Middle frontal gyrus (tissue), 1 donor: ENCODE results near the gene ZNF497.
A peak's percentile ranks its signal among the peaks of the same experiment; 100 is the strongest.
"Not testable (repeated sequence)": the region's sequence is repeated elsewhere in the genome, so short reads cannot be mapped to it uniquely, and the experiment has no call there.

ENCODE experiments used
- DNase-seq: peaks from one replicate; pipeline ENCODE4 v3.0.0-alpha.2; 2015; ENCODE audit warnings: low spot score; ENCODE audit errors: extremely low spot score

ZNF497 gene

GRCh38 chr19:58394821-58395219 lies 32.3 kb upstream of the ZNF497 start:
- DNase-seq, result no peak

DNA sequence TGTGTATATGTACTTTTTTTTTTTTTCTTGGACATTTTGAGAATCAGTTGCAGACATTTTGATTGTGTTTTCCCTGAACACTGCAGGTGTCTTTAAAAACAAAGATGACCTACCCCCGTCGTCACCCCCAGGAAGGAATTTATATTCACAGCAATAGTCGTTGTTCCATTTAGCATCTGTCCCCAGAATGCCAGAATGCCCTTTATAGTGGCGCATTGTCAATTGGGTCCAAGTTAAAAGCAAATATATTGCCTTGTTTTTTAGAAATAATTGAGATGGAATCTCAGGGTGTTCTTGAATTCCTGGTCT lies 31.1 kb upstream of the ZNF497 start:
- DNase-seq, result no peak

DNA sequence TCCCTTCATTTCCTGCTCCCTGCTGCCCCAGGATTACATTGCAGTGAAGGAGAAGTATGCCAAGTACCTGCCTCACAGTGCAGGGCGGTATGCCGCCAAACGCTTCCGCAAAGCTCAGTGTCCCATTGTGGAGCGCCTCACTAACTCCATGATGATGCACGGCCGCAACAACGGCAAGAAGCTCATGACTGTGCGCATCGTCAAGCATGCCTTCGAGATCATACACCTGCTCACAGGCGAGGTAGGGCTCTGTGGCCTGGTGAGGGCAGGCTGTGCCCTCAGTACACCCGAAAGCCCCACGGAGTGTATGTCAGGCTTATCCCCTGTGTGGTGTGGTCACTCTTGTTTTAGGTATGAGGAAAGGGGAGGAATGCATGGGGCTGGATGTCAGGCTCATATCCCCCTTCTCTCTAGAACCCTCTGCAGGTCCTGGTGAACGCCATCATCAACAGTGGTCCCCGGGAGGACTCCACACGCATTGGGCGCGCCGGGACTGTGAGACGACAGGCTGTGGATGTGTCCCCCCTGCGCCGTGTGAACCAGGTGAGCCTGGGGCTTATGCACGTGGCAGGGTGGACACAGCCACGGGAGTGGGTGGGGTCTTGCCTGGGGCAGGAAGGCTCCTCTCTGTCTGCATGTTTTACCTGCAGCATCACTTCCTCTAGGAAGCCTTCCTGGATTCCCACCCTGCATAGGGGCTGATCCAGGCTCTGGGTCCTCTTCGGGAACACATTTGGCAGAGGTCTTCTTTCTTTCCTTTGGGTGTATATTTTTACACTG lies 30.6 kb upstream of the ZNF497 start:
- no peak for DNase-seq

GRCh38 chr19:58388175-58388526 lies 25.6 kb upstream of the ZNF497 start:
- DNase-seq, result no peak

GRCh38 chr19:58387338-58388174 lies 25.0 kb upstream of the ZNF497 start:
- no peak for DNase-seq

GRCh38 chr19:58386576-58387337 lies 24.2 kb upstream of the ZNF497 start, which contains the start of gene RPS5:
Gene RPS5, plus strand, starts transcription at chr19:58387269. Its CDS starts 869 bp downstream, at chr19:58388138.
- DNase-seq, result peak; percentile 99

- DNase-seq, result no peak
Measured at GRCh38 chr19:58385891-58386575, 23.5 kb upstream of the ZNF497 start.

GRCh38 chr19:58385313-58385890 lies 22.9 kb upstream of the ZNF497 start:
- DNase-seq, result no peak

DNA sequence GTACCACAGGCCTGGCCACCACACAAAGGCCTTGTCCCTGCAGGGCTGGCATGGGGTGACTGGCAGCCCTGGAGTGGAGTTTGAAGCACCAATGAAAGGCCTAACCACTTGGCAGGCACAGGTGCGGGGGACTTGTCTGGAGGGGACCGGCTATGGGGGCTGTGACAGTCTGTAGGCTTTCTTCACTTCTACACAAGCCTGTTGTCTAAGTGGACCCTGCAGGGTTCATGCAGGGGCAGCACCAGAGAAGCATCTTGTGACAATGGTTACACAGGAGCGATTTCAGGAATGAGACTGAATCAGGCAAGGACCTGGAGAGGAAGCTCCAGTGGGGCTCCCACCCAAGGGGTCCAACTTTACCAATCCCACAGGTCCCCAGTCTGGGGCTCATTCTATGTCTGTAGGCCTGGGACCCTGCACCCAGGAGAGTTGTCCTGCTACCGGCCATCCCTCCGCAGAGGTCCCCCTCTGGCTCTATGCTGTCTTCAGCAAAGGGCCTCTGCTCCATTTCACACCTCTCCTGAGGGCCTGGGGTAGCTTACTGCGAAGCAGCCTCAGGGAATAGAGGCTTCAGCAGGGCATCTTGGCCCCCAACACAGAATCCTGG lies 20.5 kb upstream of the ZNF497 start:
- DNase-seq, result no peak

GRCh38 chr19:58381460-58382212 lies 19.1 kb upstream of the ZNF497 start:
- DNase-seq, result no peak

- DNase-seq, result peak; percentile 100
Measured at GRCh38 chr19:58380662-58381459, 18.3 kb upstream of the ZNF497 start, which contains the start of gene ZNF837. Gene ZNF837, minus strand, starts transcription at chr19:58381030. Its CDS starts 11,698 bp downstream, at chr19:58369332.

GRCh38 chr19:58380037-58380661 lies 17.6 kb upstream of the ZNF497 start:
- no peak for DNase-seq

- no peak for DNase-seq
Measured at GRCh38 chr19:58379246-58379645, 16.7 kb upstream of the ZNF497 start.

GRCh38 chr19:58376724-58377123 lies 14.2 kb upstream of the ZNF497 start:
- not testable (repeated sequence) for DNase-seq

GRCh38 chr19:58374200-58374599 lies 11.6 kb upstream of the ZNF497 start:
- DNase-seq, result no peak

DNA sequence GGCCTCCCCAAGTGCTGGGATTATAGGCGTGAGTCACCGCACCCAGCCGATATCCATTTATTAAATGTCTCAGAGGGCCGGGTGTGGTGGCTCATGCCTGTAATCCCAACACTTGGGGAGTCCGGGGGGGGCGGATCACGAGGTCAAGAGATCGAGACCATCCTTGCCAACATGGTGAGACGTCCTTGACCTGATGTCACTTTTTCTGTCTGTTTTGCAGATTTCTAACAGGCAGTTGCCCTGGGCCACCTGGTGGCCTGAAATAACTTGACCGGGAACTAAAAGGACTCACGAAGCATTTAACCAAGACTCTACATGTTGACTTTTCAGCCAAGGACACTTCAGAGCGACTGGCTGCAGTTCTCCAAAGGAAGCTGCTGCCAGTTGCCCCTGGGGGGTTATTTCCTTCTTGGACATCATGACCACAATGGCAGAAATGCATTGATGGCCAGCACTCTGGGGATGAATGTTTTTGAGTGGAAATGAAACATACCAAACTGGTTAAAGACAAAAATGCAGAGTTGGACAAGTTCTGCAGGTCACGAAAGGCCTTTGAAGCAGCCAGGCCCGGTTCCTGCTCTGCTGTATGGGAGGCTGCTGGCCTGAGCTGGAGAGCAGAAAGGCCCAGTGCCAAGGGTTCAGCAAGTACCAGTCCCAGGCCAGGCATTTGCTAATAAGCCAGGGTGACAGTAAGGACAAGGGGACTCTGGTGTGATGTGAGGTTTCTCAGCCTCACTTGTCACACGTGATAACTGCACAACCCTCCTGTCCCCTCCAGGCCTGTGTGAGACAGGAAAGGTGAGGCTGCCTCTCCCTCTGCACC lies 10.0 kb upstream of the ZNF497 start:
- no peak for DNase-seq

DNA sequence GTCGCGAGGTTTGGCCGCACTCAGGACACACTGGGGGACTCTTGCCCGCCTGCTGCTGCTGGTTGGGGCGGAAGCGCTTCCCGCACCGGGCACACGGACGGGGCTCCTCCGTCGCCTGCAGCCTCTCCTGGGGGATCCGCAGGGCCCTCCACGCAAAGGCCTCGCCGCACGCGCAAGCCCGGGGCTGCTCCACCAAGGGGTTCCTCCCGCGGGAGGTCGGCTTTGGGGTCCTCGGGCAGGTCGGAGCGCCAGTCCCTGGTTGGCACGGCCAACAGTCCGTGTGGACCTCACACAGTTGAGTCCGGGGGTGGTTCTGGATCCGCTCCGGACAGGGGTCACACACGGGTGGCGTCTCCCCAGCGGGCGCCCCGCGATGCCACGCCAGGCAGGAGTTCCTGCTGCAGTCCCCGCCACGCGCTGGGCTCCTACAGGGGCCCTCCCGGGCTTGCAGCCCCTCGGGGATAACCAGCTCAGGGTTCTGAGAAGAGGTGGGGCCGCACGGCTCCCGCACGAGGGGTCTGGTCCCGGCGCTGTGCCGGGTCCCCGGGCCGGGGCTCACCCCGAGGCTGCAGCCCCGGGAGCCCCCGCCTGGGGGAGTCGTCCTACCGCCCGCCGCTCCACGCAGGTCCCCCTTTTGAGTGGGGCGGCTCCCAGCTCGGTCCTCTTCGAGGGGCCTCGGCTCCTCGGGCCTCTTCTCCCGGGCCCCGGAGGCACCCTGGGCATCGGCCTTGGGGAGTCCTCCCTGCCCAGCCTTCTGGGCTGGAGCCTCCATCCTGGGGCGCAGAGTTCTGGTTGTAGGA lies 6.2 kb upstream of the ZNF497 start:
- no peak for DNase-seq
